Measurements from ENCODE around the gene CLTA.

DNA sequence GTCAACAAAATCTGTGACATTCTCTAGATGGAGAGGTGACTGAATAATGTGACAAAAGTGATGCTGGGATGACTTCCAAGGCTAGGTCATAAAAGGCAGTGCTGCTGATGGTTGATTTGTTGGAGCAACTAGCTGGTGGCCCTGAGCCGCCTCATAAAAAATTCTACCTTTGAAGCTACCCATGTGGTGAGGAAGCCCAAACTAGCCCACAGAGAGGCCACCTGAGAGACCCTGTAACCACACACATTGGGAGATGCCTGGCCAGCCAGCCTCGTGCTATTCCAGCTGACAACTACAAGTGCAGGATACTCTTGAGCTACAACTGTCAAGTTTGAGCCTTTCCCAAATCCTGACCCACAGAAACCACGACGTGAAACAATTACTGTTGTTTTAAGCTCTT lies 22.7 kb downstream of the CLTA start:
- TF ChIP-seq, protein P1, sequence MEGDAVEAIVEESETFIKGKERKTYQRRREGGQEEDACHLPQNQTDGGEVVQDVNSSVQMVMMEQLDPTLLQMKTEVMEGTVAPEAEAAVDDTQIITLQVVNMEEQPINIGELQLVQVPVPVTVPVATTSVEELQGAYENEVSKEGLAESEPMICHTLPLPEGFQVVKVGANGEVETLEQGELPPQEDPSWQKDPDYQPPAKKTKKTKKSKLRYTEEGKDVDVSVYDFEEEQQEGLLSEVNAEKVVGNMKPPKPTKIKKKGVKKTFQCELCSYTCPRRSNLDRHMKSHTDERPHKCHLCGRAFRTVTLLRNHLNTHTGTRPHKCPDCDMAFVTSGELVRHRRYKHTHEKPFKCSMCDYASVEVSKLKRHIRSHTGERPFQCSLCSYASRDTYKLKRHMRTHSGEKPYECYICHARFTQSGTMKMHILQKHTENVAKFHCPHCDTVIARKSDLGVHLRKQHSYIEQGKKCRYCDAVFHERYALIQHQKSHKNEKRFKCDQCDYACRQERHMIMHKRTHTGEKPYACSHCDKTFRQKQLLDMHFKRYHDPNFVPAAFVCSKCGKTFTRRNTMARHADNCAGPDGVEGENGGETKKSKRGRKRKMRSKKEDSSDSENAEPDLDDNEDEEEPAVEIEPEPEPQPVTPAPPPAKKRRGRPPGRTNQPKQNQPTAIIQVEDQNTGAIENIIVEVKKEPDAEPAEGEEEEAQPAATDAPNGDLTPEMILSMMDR (IDR thresholded peaks at IDR 0.05): no peak
- no peak for TF ChIP-seq POLR2A (IDR thresholded peaks at IDR 0.05)
